Peyer's patch (tissue), 4 donors: ENCODE results near the gene OAS2. TPM values are rescaled to one million over a fixed set of nuclear protein-coding genes. Genes with fewer than 3 reads are reported as not detected.

Experiments
- DNase-seq, 3 donors: peaks; one replicate each; pipeline ENCODE4 v3.0.0-alpha.2; 2017 to 2019
- H3K27ac ChIP-seq, 4 donors: fragments of 200-600 bp; sonication (generic); one replicate each; pipeline ENCODE4 v1.5.1; 2016 to 2019
- H3K27me3 ChIP-seq, 2 donors: fragments of 200-600 bp; sonication (generic); one replicate each; pipeline ENCODE4 v1.5.1; 2019
- H3K36me3 ChIP-seq, 3 donors: fragments of 200-600 bp; sonication (generic); one replicate each; pipeline ENCODE4 v1.5.1; 2016 to 2019
- H3K4me1 ChIP-seq, 4 donors: fragments of 200-600 bp; sonication (generic); one replicate each; pipeline ENCODE4 v1.5.1; 2016 to 2019
- H3K4me3 ChIP-seq, 4 donors: fragments of 200-600 bp; sonication (generic); 1 replicate in 3 of 4; 2 replicates in 1 of 4; pipeline ENCODE4 v1.5.1; 2016 to 2019; ENCODE audit warnings: mild to moderate bottlenecking in 1 of 4
- H3K9me3 ChIP-seq, 4 donors: fragments of 200-600 bp; sonication (generic); one replicate each; pipeline ENCODE4 v1.5.1; 2016 to 2019; ENCODE audit warnings: mild to moderate bottlenecking in 1 of 4
- CTCF ChIP-seq, 6 experiments: fragments of 450-650 bp in 4 of 6; fragments of 200-600 bp in 2 of 6; sonication (generic) in 1 of 6; IDR thresholded peaks; one replicate each; pipeline ENCODE4 v1.5.1; 2017 to 2019; ENCODE audit warnings: antibody characterized with exemption in 6 of 6, mild to moderate bottlenecking in 3 of 6, moderate library complexity in 1 of 6
- POLR2A ChIP-seq, 2 donors: fragments of 450-650 bp; IDR thresholded peaks; one replicate each; pipeline ENCODE4 v1.5.1; 2017; ENCODE audit warnings: antibody characterized with exemption in 2 of 2, mild to moderate bottlenecking in 2 of 2, moderate library complexity in 2 of 2
- total RNA-seq, 4 donors: library from RNA; depleted of rRNA; stranded (reverse); fragments of >200 nt; gene quantifications; one replicate each; pipeline ENCODE4 v1.1.0, GENCODE V29; 2016

OAS2 gene, protein sequence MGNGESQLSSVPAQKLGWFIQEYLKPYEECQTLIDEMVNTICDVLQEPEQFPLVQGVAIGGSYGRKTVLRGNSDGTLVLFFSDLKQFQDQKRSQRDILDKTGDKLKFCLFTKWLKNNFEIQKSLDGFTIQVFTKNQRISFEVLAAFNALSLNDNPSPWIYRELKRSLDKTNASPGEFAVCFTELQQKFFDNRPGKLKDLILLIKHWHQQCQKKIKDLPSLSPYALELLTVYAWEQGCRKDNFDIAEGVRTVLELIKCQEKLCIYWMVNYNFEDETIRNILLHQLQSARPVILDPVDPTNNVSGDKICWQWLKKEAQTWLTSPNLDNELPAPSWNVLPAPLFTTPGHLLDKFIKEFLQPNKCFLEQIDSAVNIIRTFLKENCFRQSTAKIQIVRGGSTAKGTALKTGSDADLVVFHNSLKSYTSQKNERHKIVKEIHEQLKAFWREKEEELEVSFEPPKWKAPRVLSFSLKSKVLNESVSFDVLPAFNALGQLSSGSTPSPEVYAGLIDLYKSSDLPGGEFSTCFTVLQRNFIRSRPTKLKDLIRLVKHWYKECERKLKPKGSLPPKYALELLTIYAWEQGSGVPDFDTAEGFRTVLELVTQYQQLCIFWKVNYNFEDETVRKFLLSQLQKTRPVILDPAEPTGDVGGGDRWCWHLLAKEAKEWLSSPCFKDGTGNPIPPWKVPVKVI
- 10 to 100 TPM in 1 of 4 donors, 1 to 10 TPM in 3; 1.3 to 18.2 (median 3.5) TPM for total RNA-seq

- H3K36me3 ChIP-seq, result no peaks in the 10 kb centered on the region
- peak within 1 kb of the TSS; percentile 86 to 92 (median 91) for H3K27ac ChIP-seq
- H3K9me3 ChIP-seq, result no peaks in the 10 kb centered on the region
- no peaks in the 10 kb centered on the region for H3K27me3 ChIP-seq
- peaks cover 0 to 7% (median 0%) of the 10 kb centered on the region in 4 donors for H3K4me1 ChIP-seq
- peak within 1 kb of the TSS; percentile 52 to 63 (median 61) for H3K4me3 ChIP-seq
- peak; percentile 61 to 94 (median 89) for DNase-seq
- TF ChIP-seq POLR2A (IDR thresholded peaks at IDR 0.05) (peak; percentile 59 to 60), CTCF (IDR thresholded peaks at IDR 0.05) (no peak)
Observed at GRCh38 chr12:112978163-112979040, at the start of gene OAS2. TSS of gene OAS2 (plus strand) at chr12:112978519. CDS start at chr12:112978609, 90 bp downstream.

DNA sequence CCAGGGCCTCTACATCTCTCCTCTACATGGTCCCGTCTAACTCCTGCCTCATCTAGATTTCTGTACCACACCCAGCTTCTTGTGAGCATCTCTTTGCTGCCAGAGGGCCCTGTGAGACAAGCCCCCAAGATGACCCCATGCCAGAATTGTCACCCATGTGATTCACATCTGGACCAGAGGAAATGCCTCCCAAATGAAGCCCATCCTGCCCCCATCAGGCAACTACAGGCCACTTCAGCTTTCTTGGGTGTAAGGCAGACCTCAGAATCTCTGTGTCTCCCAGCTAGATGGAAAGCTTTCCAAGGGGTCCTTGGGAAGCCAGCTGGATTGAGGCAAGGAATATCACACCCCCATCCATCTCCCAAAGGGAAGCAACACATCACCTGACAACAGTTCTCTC is 49.3 kb upstream of the OAS2 start:
- TF ChIP-seq CTCF (IDR thresholded peaks at IDR 0.05) (no peak), POLR2A (IDR thresholded peaks at IDR 0.05) (no peak)
- no peaks in the 10 kb centered on the region for H3K36me3 ChIP-seq
- no peak for DNase-seq
- H3K4me1 ChIP-seq, result peaks cover 0 to 7% (median 2%) of the 10 kb centered on the region in 4 donors
- no peak overlapping the region for H3K4me3 ChIP-seq
- no peaks in the 10 kb centered on the region for H3K9me3 ChIP-seq
- no peaks in the 10 kb centered on the region for H3K27me3 ChIP-seq
- H3K27ac ChIP-seq, result no peak overlapping the region

GRCh38 chr12:112929715-112930114 is 48.6 kb upstream of the OAS2 start:
- Histone ChIP-seq H3K27ac (no peak overlapping the region), H3K27me3 (no peaks in the 10 kb centered on the region), H3K4me3 (no peak overlapping the region), H3K9me3 (no peaks in the 10 kb centered on the region), H3K4me1 (peaks cover 0 to 7% (median 2%) of the 10 kb centered on the region in 4 donors), H3K36me3 (no peaks in the 10 kb centered on the region)
- no peak for DNase-seq
- TF ChIP-seq CTCF (IDR thresholded peaks at IDR 0.05), result no peak
- TF ChIP-seq POLR2A (IDR thresholded peaks at IDR 0.05), result no peak

GRCh38 chr12:112930350-112930749 is 48.0 kb upstream of the OAS2 start:
- TF ChIP-seq POLR2A (IDR thresholded peaks at IDR 0.05) (no peak), CTCF (IDR thresholded peaks at IDR 0.05) (no peak)
- Histone ChIP-seq H3K4me1 (peaks cover 0 to 3% (median under 1%) of the 10 kb centered on the region in 4 donors), H3K36me3 (no peaks in the 10 kb centered on the region), H3K4me3 (no peak overlapping the region), H3K27me3 (no peaks in the 10 kb centered on the region), H3K9me3 (no peaks in the 10 kb centered on the region), H3K27ac (no peak overlapping the region)
- DNase-seq, result no peak

- no peaks in the 10 kb centered on the region for H3K9me3 ChIP-seq
- no peak for DNase-seq
- no peak overlapping the region for H3K27ac ChIP-seq
Observed at GRCh38 chr12:112932485-112933128, 45.7 kb upstream of the OAS2 start.

More at GRCh38 chr12:112932485-112933128, 45.7 kb upstream of the OAS2 start:
- TF ChIP-seq CTCF (IDR thresholded peaks at IDR 0.05) (no peak), POLR2A (IDR thresholded peaks at IDR 0.05) (no peak)
- Histone ChIP-seq H3K4me1 (no peaks in the 10 kb centered on the region), H3K36me3 (no peaks in the 10 kb centered on the region), H3K27me3 (no peaks in the 10 kb centered on the region), H3K4me3 (no peak overlapping the region)
